ENCODE data around the gene MARK3. TPM values are rescaled to one million over a fixed set of nuclear protein-coding genes. Genes with fewer than 3 reads are reported as not detected.

The MARK3 gene
- polyA plus RNA-seq, 1 donor: 157 TPM

DNA sequence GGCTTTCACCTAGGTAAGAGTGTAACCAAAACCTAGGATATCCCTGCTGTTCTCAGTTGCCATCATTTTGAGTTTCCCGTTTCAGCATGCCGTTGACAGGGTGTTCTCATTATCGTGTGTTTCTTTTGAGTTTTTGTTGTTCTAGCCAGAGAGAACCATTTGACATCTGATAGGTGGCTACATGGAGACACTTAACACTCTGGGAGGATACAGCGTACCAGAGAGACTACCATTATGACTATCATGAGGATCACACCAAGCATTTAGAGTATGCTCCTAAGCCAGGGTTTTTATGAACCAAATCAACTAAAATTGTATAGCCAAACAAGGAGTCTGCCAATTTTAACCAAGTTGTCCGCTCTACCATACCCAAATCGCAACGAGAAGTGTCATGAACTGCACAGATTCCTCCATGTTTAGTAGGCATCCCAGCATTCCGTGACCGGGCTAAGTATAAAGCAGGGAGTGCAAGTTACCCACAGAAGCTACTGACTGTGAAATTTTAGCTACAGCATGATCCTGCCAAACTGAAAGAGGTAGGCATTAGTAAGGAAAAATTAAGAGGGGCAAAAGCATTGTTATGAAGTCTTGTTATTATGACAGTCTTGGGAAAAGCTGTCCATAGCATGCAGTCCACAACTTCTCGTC, 48.8 kb downstream of the MARK3 start:
- DNase-seq: no peak

DNA sequence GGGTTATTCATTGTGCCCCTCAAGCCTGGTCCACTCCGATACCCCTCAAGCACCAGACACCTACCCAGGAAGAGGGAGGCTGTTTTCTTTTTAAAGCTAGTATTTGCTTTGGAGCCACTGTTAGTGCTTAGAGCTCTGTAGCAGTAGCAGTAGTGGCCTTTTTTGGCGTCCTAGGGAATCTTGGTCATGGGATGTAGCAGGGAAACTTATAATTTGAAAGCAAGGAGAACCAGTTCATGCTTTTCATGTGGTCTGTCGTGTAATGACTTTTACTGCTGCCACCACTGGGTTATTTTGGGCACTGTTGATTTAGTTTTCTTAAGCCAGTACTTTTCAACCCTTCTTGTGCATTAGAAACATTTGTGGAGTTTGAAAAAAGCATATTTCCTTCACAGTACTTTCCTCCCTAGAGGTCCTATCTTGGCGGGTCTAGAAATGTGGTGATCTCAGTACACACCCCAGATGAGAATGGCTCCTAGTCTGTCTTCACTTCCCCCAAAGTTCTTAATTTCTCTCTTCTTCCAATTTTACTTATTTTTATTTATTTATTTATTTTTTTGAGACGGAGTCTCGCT, 49.7 kb downstream of the MARK3 start:
- DNase-seq: no peak

DNA sequence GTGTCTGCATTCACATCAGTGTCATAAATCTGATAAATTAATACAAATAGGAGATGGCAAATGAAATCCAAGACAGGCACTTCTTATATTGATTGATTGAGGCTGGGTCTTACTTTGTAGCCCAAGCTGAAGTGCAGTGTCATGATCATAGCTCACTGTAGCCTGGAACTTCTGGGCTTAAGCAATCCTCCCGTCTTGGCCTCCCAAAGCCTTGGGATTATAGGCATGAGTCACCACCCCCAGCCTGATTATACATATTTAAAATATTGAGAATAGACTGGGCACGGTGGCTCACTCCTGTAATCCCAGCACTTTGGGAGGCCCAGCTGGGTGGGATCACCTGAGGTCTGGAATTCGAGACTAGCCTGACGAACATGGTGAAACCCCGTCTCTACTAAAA, 51.3 kb downstream of the MARK3 start:
- no peak for DNase-seq

DNA sequence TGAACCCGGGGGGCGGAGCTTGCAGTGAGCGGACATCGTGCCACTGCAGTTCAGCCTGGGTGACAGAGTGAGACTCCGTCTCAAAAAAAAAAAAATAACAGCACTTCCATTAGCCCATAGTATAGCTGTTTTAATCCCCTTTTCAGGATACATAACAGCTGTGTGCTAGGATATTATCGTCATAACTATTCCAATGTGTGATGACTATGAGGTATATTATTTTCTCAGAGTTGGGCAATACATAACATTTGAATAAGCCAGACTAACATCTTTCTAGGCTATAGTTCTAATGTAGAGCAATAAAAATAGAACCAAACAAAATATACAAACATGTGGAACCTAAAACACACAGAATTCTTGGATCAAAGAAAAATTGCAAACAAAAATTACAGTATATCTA, 57.1 kb downstream of the MARK3 start:
- DNase-seq: no peak

DNA sequence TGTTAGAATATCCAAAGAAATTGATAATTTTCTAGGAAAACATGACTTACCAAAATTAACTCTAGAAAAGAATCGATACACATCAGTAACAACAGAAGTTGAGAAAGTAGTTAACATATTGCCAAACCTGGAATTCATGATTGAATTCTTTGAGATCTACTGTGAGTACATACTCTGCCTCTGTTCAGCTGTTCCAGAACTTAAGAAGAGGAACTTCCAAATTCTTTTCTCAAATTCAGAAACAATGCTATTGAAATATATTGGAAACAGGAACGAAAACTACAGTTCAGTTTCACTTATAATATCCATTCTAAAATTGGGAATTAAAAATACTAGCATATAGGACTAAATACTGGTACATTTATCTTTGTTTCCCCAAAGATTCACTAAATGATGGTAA, 57.9 kb downstream of the MARK3 start:
- DNase-seq: no peak

DNA sequence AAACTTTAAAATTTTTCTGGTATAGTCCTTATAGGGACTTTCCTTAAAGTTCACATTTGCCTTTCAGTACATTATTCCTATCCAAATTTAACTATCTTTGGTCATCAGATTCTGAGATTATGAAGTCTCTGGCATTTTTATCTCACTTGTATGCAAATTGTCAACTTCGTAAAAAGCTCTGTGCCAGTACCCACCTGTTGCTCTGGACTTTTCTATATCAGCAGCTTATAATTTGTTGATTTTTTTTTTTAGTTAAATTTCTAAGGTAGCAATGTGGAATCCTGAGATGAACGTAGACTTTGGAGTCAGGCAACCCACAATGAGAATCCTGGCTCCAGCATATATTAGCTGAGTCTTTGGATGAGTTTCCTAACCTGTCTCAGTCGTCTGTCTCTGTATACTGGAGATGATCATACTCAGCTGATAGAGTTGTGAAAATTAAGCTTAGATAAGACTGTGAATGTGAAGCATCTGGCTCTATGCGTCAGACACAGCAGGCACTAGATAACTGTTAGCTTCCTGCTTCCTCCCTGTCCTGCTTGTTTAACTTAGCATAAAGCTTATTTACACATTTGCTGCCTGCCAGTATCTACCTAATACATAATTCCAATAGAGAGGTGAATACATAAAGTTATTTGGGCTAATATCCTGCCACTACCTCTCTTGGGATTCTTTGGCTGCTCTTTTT, 59.8 kb downstream of the MARK3 start:
- DNase-seq: no peak

DNA sequence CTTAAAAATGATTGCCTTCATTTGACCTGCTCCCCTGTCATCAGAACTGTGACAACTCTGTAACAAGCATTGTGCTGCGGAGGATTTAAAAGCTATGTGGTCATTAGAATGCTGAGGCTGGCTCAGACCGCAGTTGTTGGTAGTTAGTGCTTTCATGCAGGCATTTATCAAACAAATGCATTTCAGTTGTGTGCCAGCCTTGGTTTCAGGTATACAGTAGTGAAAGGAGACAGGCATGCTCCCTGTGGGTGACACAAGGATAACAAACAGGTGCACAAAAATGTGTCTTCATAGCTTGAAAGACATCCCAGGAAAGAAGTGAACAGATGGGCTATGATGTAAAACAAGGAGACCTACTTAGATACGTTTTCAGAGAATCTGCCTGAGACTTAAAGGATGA, 60.6 kb downstream of the MARK3 start:
- no peak for DNase-seq

DNA sequence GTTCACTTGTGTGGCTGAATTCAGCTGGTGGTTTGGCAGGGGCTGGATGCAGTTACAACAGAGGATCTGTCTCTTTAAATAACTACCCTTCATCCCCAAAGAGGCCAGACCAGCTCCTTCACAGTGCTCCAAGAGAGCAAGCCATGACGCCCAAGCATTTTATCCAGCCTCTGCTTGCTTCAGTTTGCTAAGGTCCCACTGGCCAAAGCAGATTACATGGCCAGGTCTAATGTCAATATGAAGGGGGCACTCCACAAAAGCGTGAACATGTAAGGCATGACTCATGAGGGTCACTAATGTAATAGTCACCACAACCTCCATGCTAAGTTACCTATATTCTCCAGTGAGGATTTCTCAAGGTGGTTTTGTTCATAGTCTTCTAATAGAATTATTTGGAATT, 62.9 kb downstream of the MARK3 start:
- DNase-seq: no peak

DNA sequence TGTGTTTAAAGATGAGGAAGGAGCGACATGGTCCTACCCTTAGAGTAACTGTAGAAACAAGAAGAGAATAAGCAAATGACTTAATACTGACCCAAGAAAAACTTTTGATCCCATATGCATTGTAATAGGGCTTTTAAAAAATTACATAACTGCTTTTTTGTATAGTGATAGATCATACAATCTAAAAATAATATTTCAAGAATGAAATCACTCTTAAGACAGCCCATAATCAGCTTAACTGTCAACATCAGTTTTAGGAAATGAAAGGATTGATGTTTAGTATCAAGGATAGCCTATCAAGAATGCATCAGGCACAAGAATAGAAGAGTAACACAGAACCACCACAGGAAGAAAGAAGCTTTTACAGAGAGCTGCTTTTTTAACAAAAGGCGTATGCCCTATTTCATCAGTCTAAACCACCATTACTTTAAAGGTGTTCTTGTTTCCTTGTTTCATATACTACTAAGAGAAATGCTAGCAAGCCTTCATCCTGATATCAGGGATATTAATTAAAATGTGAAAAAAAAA, 64.5 kb downstream of the MARK3 start:
- no peak for DNase-seq

DNA sequence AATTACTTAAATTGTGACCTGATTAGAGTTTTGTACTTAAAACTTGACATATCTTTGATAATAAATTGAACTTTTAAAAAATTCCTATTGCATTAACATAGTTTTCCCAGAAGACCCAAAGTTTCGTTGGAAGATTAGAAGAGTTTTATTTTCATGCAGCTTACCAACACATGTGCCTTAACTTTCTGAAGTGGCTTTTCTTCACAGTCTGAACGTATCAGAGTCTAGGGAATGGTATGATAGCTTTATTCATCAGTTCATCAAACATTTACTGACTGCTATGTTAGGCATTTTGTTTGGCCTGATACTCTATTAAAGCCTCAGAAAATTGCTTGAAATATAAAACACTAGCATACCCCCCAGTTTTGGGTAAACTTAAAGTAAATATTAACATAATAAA, 65.2 kb downstream of the MARK3 start:
- DNase-seq: no peak

DNA sequence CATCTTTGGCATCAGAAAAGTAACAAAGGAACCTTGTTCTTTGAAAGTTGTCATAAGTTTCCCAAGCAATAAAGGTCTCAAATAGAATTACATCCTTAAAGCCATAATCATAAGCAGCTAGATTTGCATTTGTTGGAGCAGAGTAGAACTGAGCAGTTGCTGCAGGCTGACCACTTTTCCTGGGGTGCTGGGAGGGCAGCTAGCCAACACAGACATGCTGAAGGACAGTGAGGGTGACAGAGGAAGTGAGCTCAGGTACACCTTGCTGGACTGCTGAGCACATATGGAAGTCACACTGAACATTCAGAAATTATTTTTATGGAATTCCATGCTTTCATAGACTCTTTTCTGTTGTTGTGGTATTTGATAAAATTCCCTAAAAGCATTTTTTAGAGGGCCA, 66.2 kb downstream of the MARK3 start:
- no peak for DNase-seq

DNA sequence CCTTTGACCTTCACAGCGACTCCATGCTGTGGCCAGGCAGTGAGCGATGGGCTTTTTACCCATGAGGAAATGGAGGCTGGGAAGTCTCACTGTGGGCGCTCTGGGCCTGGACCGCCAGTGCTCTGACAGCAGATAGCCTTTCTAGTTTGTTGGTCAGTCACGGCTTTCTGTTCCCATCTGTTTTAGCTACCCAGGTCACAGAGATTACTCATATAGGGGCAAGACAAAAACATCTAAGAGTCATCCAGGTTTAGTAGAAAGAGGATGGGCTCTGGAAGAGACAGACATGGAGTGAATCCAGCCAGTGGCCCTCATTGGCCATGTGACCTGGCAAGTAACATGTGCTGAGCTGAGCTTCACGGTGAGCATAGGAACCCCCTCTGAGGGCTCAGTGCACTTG, 68.6 kb downstream of the MARK3 start:
- DNase-seq: no peak

DNA sequence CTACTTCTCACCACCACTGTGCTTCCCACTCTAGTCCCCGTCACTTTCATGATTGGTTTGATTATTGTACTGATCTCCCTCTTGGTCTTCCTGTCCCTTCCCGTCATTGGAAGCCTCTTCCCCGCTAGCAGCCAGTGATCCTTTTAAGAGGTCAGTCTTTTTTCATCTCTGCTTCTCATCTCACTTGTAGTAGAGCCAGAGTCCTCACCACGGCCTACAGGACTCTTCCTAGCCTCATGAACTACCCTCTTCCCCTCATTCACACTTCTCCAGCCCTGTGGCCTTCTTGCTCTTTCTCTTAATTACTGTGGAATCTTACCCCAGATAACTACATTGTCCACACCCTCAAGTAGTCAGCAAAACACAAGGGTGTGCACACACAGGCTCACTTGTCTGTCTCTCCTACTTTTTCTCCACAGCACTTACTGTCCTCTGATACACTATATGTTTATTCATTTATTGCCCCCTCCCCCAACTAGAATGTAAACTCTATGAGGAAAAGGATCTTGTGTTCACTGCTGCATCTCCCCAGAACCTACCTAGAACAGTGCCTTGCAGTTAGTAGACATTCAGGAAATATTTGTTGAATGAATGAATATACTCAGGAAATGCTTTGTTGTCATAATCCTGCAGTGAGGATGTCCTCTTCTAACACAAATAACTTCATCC, 71.1 kb downstream of the MARK3 start:
- DNase-seq: no peak

DNA sequence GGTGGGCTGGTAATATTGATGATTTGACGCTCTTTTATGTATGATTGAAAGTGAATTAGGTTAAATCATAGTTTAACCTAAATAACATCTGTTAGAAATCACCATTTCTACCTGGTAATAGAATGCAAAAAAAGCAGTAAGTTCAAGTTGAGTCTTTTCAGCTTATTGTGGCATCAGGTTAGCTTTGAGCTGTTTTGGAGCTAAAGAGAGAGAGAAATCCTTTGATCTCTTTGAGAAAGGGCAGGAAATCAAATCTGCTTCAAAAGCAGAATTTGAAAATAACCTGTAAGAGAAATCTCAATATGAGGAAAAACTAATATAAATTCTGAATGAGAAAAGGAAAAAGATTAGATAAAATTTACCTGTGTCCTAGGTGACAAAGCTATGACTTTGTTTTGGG, 75.2 kb downstream of the MARK3 start:
- DNase-seq: no peak

DNA sequence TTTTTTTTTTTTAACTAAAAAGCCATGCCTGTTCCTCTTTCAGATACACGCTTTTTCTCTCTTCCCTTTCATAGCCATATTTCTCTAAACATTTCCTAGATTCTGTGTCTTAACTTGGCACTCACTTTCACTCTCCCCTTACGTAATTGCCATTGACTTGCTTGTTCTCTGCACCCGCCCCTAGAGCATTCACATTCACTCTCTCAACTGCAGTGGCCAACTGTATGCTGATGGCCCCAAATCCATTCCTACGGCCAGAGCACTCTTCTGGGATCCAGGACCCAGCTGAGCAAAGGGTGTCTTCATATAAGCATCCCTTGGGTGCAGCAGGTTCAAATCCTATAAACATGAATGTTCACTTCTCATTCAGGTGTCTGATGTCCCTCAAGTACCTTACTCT, 77.9 kb downstream of the MARK3 start:
- no peak for DNase-seq

DNA sequence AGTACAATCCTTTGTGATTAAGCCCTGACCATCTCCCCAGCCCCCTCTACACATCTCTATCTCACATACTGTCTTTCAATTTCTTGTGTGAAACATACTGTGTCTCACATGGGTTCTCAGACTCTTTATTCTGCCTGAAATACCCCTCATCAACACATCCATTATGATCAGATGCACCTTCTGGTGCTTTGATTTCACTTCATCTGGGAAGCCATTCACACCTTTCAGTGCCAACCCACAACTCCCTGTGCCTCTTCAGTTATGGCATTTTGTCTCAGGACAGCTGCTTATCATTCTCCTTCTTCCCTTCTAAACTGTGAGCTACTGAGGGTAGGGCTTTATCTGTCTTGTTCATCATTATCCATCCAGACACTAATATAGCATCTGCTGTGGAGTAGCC, 78.6 kb downstream of the MARK3 start:
- DNase-seq: no peak

DNA sequence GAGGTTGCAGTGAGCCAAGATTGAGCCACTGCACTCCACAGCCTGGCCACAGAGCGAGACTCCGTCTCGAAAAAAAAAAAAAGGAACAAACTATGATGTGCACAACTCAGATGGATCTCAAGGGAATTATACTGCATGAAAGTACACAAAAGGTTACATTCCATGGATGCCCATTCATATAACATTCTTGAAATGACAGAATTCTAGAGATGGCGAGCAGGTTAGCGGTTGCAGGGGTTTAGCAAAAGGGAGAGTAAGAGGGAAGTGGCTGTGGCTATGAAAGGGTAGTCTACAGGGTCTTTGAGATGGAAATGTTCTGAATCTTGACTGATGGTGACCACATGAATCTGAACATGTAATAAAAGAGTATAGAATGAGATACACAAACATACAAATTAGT, 87.7 kb downstream of the MARK3 start:
- no peak for DNase-seq

DNA sequence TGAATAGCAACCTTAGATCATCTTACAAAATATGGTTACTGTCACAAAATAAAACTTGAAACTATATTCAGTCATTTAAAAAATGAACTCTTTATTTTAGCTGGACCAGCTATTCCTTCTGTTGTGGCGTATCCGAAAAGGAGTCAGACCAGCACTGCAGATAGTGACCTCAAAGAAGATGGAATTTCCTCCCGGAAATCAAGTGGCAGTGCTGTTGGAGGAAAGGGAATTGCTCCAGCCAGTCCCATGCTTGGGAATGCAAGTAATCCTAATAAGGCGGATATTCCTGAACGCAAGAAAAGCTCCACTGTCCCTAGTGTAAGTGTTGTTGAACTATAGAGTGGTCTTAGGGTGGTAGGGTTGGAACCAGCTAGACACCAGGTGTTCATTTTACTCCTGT, 89.7 kb downstream of the MARK3 start:
- no peak for DNase-seq

DNA sequence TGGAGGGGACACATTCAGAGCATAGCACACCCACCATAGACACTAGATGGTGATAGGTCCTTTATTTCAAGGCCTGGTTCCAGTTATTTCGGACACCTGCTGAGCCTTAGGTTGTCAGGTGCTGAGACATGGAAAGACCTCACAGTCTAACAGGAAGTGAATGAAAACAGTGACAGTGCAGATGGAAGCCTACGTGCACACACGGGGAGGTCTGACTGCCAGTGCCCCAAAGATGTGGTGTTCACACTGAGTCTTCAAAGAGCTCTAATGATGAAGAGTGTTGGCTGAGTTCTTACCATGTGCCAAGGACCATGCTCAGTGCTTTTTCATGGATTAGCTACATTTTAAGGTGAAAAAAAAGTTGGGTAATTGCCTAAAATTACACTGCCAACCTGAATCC, 90.8 kb downstream of the MARK3 start:
- no peak for DNase-seq

DNA sequence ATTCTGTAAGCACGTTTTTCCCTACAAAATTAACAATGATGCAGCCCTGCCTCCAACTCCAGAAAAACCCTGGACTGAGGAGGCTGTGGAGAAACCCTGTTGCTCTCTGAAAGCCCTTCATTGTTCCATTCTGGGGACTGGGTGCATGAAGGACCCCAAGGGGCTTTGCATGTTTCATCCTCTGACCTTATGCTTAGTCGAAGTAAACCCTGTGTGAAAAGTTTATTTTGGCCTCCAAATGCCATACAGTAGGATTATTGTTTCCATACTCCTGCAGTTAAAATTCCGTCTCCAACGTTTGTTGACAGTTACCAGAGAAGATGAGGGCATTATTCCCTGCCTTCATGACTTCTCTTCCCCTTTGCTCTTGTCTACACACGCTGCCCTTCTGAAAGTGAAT, 91.4 kb downstream of the MARK3 start:
- no peak for DNase-seq

DNA sequence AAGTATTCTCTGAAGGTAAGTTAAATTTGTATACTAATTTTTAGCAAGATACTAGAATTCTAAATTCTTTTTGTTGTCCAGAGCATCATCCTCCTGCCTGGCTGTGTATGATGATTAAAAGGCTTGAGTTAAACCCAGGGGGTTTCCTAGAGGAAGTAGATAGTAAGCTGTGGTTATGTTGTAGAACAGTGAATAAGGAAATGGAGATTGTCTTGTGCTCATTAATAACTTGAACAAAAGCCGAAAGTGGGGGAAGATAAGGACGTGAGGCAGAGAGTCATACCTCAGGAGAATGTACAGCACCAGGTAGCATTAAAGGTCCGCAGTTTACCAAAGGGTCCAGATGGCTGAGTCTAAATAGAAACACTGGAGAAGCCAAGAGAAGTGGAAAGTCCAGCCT, 95.4 kb downstream of the MARK3 start:
- DNase-seq: no peak

DNA sequence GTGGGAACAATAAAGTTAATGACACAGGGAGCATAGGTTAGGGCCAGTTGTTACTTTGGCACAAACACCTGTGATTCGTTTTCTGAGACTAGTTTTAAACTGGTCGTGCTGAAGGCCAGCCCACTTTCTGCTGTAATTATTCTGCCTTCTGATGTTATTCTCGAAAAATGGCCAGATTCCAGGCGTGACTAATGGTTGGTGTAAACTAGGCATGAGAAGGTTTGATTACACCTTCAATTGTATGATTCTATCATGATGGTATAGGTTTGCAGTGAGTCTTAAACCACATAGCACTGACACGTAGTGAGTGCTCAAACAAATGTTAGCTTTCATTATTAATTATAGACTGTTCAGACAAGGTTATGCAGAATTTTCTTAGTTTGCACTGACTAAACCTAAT, 98.4 kb downstream of the MARK3 start:
- peak; percentile 13 for DNase-seq

DNA sequence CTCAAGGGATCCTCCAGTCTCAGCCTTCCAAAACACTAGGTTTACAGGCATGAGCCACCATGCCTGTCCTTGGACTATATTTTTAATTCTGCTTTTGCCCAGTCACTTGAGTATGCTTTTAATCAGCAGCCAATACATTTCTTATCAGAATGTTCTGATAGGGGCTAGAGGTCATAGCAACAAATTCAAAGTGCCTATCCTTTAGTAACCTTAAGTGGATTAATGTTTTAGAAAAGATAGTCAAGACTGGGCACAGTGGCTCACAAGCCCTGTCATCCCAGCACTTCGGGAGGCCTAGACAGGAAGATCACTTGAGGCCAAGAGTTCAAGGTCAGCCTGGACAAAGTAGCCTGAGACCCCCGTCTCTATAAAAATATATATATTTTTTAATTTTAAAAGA, 100.3 kb downstream of the MARK3 start:
- no peak for DNase-seq

All from left kidney (tissue), 2 donors.